Activated CD8-positive, alpha-beta memory T cell treated with anti-CD3 and anti-CD28 coated beads, Interleukin-2, amount 50 U/mL, for 24 hours (primary cell): ENCODE measurements around the gene CMC2.

Experiments used
- DNase-seq: peaks from one replicate; pipeline ENCODE4 v3.0.0-alpha.2; 2020; ENCODE audit errors: extremely low read depth

CMC2 gene

DNA sequence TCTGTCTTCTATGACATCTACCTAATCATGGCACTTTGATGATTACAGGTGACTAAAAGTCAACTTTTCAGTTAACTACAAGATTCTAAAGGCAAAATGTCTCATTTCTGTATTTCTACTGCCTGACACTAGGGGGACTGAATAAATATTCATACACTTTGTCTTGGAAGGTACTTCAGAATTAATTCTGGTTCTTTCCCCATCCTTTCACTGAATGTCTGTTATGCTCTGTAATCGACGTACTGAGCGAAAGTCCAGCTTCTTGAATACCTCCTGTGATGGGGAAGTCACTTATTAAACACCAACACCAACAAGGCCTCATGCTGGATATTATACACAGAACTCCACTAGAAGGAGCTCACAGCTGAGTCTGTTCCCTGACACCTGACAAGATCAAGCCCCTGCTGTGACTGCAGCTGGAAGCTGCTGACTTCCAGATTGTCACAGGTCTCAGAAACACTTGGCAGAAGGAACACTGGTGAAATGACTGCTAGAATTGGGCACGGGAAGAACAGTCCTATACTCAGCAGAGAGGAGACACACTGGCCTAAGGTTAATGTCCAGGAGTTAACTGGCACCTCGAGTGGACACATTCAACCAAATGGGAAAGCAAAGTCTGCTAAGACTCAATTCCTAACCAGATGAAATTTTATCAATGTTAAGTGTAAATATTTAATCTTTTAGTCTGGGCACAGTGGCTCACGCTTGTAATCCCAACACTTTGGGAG lies 31.9 kb downstream of the CMC2 start:
- DNase-seq: no peak

DNA sequence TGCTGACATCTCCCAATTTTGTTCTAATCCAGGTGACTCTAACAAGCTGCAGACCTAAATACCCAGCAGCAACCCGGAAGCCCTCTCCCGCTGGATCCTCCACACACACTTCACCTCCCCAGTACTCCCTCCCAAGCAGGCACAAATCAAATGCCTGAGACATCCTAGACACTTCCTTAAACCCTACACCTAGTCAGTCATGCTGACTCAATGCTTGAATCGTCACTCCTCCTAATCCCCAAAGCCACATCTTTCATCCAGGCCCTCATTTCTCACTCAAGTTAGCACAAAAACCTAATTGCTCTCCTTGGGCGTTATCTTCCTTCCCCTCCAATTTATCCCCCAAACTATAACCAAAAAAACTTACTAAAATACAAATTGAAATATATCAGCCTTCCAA lies 32.7 kb downstream of the CMC2 start:
- no peak for DNase-seq

DNA sequence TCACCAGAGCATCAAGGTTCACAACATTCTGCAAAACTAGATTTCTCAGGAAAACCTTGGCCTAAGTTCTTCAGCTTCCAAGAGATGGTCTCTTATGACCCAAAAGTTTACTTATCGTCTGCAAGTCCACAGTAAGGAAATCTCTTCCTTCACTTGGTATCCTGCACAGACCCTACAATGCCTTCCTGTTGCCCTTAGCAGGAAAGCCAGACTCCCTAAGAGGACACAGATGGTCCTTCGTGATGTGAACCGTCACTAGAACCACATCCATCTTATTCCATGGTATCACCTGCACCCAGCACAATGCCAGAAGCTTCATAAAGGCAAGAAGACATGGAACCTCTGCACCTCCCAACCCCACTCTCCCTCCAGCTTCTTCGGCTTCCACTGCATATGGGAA lies 34.1 kb downstream of the CMC2 start:
- no peak for DNase-seq

DNA sequence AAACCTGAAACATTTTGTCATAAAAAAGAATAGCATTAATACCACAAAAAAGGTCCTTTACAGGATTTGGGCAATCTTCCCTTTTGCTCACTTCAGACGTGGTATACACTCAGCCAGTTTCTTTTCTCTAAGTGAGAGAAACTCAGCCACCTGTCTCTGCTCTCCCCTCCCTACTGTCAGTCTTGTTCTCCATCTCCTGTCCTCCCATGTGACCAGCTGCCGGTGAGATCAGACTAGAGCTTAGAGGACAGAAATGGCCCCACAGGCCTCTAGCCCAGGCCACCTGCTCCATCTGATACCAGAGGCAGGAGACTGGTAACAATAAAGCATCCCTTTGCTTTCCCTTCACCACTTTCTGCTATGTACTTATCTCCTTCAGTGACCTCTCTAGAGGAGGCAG lies 34.9 kb downstream of the CMC2 start:
- no peak for DNase-seq

DNA sequence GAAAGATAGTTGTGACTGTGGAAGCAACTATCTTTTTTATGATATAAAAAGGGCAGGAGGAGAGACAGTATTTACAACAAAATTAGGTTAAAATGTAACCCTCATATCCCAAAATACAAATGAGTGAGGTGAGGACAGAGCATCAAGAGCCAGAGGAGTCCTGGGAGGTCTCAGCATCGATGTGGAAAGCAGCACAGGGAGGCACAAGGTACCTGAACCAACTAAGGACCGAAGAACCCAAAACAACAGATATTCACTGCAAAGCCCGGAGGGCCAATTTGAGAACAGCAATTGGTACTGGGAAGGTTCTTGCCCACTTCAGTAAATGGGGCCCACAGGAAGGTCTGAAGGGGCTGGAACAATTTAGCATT lies 37.6 kb downstream of the CMC2 start:
- DNase-seq: no peak

DNA sequence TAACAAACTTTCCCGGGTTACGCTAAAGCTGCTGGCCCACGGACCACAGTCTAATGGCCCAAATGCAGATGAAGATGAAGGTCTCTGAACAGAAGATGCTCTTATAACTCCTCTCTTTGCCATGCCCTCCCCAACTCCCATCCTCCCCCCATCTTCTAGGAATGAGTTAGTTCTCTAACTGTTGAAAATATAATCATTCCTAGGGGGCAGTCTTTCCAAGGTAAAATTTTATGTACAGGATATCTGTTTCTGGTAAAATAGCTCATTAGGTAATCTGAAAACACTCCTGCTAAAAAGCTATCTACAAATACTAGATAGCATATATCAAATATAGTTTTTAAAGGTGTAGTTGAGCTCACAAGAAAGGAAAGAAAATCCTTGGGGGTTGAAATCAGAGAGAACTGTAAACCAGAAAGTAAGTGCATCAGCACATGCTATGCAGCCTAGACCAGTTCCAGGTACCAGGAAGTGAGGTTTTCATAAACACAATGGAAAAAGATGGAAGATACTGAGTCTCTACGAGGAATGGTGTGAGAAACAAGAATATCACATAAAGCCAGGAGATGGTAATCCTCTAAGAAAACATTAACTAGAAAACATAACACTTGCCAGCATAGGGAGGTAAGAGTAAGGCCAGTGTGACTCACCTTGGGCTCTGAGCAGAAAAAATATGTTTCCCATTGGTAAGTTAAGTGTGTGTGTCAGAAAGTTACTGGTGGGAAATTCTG lies 38.1 kb downstream of the CMC2 start:
- no peak for DNase-seq

DNA sequence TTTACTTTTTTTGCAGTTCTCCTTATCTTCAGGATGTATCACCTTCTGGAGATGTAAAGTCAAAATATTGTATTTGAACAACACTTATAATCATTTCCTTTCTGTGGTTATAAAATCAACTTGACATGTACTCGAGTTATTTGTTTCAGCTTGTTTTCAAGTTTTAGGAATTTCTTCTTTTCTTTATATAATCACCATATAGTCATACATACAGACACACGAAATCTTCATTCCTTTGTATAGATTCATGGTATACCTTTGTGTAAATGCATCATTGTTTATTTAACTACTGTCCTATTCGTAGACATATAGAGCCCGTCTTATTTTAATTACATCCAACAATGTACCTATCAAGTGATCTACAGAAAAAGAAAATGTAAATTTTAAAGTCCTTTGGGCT lies 40.1 kb downstream of the CMC2 start:
- DNase-seq: no peak

DNA sequence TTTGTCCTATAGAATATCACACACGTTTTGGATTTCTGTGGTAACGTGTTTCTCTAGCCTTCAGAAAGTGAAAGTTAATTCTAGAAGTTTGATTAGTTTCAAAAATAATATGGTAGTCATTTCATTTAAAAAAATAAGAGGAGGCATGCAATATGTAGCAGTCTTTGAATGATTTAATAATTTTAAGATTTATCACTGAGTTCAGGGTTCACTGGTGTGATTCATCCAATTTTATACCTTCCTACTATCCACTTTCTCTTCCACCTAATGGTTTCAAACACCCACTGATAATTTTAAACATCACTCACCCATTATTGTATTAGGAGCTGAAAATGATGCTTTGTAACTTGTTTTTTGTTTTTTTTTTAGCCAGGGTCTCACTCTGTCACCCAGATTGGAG lies 42.3 kb downstream of the CMC2 start:
- no peak for DNase-seq

DNA sequence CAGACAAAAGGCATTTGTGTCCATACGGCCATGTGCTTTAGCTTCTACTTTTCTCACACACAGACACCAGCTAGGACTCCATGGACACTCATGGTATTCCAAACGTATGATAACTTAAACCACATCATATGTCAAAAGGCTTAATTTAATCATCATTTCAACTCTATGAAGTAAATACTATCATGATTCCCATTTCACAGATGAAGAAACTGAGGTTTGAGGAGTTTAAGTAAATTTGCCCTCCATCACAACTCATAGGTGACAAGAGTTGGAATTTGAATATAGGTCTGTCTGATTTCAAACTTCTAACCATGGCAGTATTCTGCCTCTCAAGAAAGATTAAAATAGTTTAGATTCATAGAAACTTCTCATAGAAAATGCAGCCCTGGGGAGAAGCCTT lies 43.8 kb downstream of the CMC2 start:
- DNase-seq: no peak

DNA sequence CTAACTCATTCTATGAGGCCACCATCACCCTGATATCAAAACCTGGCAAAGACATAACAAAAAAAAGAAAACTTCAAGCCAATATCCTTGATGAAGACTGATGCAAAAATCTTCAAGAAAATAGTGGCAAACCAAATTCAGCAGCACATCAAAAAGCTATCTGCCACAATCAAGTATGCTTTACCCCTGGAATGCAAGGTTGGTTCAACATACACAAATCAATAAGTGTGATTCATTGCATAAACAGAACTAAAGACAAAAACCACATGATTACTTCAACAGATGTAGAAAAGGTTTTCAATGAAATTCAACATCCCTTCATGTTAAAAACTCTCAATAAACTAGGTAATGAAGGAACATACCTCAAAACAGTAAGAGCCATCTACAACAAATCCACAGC lies 48.4 kb downstream of the CMC2 start:
- no peak for DNase-seq

DNA sequence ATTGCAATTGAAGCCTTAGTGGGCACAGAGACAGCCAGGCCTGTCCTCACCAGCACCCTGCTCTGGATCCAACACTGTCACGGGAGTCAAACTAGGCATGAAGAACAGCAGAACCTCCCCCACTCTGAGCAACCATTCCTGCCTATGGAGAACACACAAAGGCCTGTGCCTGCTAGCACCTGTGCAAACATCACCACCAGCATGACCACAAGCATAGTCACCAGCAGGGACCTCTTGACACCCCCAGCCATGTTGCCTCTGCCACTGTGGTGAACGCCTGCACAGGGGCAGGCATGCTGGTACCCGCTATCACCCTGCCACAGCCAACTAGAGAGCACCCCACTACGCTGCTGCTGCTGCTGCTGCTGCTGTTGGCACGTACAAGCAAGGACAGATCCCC lies 51.7 kb downstream of the CMC2 start:
- no peak for DNase-seq

DNA sequence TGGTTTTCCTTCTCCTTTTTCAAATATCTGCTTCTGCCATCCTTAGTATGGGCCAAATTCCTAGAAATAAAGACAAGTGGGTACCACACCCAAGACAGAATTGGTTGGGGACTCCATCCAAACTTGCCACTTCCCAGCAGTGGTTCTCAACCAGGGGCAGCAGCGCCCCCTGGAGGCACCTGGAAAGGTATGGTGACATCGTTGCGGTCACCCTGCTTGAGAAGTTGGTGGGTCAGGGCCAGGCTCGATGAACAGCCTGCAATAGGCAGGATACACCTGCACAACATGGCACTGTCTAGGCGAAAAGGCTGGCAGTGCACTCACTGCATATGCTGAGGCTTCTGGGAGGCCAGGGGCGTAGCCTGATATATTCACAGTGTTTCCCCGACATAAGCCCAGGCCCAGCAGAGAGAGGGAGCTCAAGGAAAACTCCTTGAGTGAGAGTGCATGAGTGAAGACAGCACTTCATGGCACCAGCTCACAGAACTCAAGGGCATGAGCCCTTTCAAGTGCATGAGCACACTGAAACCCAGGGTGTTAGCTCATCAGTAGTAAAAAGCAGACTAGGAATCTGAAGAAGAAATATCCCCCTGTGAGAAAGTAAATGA lies 57.7 kb downstream of the CMC2 start:
- DNase-seq: no peak

DNA sequence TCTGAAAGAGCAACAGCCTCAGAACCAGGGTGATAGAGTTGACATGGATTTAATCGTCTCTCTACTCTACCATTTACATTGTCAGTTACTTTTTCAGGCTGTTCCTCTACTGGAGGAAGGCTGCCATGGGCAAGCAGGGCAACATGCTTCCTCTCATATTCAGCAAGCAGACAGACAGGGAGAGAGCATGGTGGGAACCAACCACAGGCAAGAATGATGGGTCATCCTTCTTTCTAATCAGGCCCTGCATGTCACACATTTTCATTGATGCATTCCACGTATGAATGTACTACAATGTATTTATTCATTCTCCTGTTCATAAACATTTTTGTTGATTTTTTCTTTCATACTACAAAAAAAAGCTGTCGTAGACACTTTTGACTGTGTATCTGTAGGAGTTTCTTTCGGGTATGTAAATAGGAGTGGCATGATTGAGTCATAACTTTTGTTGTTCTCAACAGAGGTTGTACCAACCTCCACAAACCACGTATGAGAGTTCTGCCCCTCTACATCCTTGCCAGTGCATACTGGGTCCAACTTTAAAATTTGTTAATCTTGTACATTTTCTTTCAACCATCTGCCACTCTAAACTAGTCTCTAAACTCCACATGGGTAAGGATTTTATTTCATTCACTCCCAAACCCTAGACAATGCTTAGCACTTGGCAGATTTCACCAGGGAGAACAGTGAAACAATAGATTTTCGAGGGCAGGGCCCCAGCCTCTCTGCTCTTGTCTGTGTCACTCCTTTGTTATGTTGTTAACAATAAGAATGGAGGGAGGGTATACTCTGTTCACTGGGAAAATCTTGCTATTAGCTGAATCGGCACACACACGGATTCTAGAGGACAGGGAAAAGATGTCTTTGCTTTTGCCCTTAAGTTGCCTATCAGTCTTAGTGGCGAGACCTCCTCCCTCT lies 58.7 kb downstream of the CMC2 start:
- no peak for DNase-seq

DNA sequence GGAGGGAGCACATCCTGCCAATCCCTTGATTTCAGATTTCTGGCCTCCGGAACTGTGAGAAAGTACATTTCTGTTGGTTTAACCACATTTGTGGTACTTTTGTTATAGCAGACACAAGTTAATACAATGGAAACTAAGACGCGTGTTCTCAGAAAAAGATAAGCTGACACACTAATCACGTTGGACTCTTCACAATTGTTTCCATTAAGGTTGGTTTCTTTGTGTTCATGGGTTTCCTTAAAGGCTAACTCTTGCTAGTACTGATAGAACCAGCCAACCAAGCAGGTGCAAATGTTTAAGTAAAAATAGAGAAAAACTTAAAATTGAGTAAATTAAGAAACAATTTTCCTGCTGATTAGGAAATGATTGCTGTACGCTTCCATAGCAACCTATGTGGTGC lies 59.4 kb downstream of the CMC2 start:
- DNase-seq: no peak

DNA sequence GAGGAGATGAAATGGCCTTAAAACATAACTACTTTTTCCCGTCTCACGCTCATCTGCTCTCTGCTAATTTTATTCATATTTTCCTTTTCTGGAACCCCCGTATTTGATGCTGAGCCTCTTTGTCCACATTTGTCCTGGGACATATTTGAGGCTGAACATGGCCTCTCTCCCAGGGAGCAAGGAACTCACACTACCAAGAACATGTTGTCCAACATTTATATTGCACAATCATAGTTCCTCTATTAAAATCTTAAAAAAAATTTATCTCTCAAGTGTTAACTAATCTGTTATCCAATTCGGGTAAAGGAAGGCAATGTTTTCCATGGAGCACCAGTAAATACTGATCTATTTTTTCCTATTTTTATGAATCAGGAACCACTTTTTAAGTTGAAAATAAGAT lies 60.2 kb downstream of the CMC2 start:
- no peak for DNase-seq

DNA sequence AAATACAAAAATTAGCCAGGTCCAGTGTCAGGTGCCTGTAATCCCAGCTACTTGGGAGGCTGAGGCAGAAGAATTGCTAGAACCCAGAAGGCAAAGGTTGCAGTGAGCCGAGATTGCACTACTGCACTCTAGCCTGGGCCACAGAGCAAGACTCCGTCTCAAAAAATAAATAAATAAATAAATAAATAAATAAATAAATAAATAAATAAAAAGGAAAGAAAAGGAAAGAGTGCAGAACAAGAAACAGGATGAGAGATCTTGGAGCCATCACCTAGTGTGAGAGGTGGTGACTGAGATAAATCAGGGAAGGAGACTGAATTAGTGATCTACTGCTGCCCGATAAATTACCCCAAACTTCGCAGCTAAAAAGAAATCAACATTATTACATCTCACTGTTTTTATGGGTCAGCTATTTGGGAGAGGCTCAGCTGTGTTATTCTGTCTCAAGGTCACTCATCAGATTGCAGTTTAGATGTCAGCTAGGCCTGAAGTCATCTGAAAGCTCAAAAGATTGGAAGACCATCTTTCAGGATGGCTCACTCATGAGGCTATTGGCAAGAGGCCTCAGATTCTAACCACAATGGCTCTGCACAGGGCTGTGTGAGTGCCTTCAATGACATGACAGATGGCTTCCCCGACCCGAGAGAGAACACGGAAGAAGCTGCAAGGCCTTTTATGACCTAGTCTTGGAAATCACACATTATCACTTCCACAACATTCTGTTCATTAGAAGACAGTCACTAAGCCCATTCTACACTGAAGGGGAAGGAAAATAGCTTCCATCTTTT lies 66.4 kb downstream of the CMC2 start:
- DNase-seq: no peak

DNA sequence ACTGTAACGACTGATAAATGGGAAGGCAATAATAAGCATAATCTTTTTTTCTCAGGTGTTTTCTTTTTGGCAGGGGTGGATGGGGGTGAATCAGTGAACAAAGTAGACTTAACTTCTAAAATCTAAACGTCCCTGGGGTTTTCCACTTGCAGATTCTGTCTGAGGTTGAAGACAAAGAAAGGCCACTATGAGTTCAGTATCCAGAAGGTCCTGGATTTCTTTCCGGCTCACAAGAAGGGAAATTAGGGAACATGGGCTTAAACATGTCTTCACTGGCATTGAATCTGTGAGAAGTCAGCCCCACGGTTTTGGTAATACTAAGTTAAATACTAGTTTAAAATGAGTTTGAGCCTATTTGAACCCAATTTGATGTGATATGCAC lies 67.8 kb downstream of the CMC2 start:
- no peak for DNase-seq

DNA sequence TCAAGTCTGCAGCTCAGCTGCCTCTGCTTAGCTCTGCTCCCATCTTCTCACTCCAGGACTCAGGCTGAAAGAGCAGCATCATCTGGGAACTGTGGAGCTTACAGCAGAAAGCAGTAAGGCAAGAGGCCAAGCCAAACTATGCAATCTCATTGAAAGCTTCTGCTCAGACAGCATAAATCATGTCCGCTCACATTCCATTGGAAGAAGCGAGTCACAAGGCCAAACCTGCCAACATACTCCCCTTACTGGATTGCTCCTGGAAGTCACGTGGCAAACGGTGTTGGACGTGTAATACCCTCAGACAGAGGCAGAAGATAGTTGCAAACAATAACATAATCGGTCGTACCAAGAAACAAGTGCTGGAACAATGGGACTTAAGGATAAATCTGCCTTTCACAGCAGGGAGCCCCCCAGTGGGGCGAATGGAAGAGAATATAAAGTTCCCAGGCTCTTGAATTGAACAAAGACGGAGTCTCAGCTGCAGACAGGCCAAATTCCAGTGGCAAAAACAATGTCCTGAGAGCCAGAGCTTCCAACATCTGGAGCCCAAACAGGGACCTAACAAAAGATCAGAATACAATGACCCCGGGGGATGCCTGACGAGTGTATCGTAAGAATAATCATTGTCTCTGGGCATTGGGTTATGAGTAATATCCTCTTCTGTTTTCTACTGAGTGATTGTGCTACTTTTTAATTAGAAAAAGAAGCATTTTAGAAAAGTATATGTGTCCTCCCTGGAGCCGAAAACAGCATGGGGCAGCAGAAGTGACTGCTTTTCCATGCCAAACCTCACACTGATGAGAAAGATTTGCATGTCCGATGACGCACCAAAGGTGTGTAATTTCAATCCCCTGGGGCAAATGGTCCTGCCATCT lies 68.4 kb downstream of the CMC2 start:
- no peak for DNase-seq

DNA sequence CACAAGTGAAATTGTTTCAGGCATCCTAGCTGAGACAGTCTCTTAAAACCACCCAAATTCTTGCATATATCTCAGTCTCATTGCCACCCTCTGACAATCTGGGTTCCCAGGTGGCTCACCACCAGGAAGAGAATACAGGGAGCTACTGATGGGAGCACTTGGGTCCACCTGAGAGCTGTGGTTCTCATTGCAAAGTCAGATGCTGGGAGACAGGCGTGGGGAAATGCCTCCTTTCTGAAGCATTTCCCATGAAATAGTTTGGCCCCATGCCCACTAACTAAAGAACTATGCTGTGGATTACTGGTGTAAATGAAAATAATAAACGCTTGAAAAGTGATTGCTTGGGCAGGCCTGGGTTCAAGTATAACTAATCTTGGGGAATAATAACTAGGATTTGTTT lies 70.3 kb downstream of the CMC2 start:
- DNase-seq: no peak

DNA sequence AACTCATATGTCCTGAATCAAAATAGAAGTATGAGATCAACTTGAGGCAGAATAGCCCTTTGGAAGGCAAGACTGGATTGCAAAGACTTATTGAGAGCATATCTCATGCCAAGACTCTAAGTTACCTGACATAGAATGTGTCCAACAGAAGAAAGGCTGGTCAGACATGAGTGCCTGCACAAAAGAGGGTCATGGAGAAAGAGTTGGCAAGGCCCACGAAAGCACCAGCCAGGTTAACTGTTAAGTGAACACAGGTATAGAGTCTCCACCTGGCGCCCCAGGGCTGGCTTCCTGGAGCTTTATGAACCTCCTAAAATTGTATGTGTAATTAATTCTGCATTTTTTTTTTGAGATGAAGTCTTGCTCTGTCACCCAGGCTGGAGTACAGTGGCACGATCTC lies 71.0 kb downstream of the CMC2 start:
- DNase-seq: no peak

DNA sequence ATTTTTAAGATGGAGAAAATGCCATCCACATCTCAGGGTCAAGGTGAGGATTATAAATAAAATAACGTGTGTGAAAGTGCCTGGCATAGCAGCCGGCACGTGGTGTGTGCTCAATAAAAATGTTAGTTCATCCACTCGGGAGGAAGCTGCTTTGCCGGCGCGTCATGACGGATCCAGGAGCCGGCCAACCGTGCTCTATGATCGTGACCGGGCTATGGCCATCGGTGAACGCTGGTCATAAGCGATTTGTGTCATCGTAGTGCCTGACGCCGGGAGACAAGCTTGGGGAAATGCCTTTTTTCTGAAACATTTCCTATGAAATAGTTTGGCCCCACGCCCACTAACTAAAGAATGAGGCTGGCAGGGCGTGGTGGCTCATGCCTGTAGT lies 74.0 kb downstream of the CMC2 start:
- DNase-seq: no peak
